Hematopoietic multipotent progenitor cell treated with erythropoietin and hydrocortisone succinate and interleukin-3 and kit ligand, for 15 days (in vitro differentiated cells): ENCODE results near the gene SPSB1.
A peak's percentile ranks its signal among the peaks of the same experiment; 100 is the strongest.

Source experiments
- DNase-seq: peaks from one replicate; pipeline ENCODE4 v3.0.0-alpha.2; 2015; ENCODE audit warnings: low spot score

The SPSB1 gene

DNA sequence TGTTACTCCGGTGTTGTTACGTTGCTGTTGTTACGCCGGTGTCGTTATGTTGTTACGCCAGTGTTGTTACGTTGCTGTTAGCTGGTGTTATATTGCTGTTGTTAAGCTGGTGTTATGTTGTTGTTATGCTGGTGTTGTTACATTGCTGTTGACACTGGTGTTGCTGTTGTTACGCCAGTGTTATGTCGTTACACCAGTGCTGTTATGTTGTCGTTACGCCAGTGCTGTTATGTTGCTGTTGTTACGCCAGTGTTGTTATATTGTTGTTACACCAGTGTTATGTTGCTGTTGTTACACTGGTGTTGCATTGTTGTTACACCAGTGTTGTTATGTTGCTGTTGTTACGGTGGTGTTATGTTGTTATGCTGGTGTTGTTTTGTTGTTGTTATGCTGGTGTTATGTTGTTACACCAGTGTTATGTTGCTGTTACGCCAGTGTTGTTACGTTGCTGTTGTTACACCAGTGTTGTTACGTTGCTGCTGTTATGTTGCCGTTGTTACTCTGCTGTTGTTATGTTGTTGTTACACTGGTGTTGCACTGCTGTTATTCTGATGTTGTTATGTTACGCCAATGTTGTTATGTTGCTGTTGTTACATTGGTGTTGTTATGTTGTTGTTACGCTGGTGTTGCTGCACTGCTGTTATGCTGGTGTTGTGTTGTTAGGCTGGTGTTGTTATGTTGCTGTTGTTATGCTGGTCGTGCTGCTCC, 32.5 kb upstream of the SPSB1 start:
- DNase-seq, result no peak

DNA sequence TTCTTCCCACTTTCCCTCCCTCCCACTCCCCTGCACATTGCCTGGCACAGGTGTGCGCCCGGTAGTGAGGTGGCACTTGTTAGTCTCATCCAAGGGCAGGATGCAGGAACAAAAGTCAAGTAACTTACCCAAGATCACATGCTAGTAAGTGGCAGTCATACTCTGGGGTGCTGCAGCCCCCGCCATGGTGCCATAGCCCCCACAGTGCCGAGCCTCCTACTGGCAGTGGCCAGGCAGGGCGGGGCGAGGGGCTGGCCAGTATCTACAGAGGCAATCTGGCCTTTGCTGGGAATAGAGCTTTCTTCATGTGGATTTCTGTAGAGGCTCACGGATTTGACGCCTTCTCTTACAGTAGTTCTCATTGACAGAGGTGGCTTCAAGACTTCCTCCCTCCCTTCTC, 31.2 kb upstream of the SPSB1 start:
- no peak for DNase-seq

GRCh38 chr1:9262096-9262986, 30.4 kb upstream of the SPSB1 start:
- DNase-seq, result no peak

- DNase-seq, result no peak
Observed at GRCh38 chr1:9263276-9263855, 29.3 kb upstream of the SPSB1 start.

- no peak for DNase-seq
Observed at GRCh38 chr1:9263984-9264872, 28.5 kb upstream of the SPSB1 start.

DNA sequence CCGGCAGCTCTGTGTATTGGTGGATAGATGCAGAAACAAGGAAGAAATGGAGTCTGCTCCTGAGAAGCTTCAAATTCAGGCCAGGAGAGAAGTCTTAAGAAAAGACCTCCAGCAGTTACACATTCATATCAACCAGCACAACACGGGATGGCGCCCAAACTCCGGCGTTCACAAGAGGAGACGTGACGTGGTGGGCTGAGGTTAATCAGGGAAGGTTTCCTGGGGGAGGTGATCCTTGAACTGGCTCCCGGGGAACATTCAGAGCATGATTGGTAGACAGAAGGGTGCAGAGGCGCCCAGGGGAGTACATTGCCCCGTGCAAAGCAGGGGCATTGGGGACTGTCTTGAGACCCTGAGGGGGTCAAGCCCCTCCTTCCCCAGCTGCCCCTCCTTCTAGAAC, 27.7 kb upstream of the SPSB1 start:
- DNase-seq, result no peak

GRCh38 chr1:9265968-9266367, 26.7 kb upstream of the SPSB1 start:
- DNase-seq, result no peak

GRCh38 chr1:9267352-9267686, 25.4 kb upstream of the SPSB1 start:
- DNase-seq, result no peak

DNA sequence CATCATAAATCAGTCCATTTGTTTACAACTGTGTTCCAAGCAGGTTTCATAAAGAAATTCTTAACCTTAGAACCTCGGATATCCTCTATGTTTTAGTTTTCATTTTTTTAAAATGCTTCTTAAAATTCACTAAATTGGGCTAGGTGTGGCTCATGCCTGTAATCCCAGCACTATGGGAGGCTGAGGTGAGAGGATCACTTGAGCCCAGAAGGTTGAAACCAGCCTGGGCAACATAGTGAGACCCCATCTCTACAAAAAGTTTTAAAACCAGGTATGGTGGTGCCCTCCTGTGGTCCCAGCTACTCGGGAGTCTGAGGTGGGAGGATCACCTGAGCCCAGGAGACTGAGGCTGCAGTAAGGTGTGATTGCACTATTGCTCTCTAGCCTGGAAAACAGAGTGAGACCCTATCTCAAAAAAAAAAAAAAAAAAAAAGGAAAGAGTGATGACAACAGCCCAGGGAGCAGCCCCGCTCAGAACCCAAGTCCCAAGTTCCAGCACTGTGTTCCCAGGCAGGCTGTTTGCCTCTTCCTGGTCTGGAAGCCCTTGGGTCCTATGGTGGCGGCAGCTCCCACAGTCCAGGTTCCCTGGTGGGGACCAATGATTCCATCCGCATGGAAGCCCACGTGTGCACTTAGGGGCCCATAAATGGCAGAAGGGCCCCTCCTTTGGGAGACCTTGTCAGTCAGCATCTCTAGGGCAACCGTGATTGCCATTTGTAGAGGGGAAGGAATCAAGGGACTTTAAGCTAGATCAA, 24.7 kb upstream of the SPSB1 start:
- DNase-seq, result no peak

GRCh38 chr1:9269078-9269501, 23.6 kb upstream of the SPSB1 start:
- DNase-seq, result no peak

- no peak for DNase-seq
Observed at GRCh38 chr1:9269721-9270120, 23.0 kb upstream of the SPSB1 start.

DNA sequence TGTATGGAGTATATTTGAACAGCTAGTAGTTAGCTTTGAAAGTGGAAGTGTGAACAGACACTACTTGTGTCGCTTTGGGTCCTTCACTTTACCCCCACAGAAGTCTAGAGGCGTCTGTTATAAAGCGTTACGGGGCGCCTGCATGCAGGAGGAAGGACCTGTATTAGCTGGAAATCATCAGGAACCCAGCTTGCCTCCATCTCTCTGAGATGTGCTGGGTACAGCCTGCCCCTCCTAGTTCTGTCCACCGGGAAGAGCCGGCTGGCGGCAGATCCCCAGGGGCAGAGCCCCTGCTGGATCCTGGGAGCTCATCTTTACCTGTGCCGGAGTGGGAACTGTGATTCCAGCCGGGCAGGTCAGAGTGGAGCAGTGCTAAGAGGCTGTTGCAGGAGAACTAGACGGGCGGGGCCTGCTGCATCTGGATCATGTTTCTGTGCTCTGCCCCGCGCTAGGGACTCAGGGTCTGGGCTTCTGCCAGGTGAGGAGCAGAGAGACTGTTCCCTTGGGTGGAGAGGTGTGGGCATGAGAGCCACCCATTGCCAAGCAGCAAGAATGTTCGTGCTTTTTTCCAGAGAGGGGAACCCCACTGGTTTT, 22.3 kb upstream of the SPSB1 start:
- no peak for DNase-seq

GRCh38 chr1:9271283-9271682, 21.4 kb upstream of the SPSB1 start:
- DNase-seq, result no peak

GRCh38 chr1:9271861-9272595, 20.7 kb upstream of the SPSB1 start:
- DNase-seq, result no peak

- DNase-seq, result no peak
Observed at GRCh38 chr1:9273177-9273576, 19.5 kb upstream of the SPSB1 start.

DNA sequence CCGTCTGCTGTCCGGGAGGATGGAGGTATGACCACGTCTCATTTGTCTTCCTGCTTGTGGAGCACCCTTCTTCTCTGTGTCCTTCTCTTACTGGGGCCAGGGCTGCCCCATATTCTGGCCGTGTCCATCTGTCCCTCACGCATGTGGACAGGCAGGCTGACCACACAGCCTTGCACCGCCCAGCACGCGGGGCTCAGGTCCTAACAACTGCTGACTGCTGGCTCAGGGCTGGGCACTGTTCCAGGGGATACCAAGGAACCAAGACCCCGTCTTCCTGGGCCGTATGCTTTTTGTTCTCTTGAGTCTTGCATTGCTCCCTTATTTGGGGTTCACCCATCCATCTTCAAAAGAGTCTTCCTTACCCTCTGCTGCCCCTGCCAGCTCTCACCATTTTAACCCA, 17.5 kb upstream of the SPSB1 start:
- DNase-seq, result no peak

DNA sequence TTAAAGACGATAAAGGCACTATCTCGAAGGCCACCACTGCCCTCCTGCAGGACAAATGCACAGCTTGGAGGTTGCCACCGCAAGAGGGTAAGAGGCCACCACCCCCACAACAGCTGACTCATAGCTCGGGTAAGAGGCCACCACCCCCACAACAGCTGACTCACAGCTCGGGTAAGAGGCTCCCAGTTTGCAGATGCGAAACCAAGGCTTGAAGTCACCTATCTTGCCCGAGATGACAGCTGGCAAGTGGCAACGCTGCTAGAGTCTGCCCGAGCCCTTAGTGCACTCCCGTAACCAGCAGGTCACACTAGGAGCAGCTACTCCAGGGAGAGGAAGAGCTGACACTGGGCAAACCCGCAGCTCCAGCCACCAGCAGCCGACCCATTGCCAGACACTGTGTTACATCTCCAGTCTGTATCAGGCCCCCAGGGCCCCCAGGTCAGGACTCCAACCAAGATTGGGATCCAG, 17.1 kb upstream of the SPSB1 start:
- DNase-seq, result peak; percentile 74

DNA sequence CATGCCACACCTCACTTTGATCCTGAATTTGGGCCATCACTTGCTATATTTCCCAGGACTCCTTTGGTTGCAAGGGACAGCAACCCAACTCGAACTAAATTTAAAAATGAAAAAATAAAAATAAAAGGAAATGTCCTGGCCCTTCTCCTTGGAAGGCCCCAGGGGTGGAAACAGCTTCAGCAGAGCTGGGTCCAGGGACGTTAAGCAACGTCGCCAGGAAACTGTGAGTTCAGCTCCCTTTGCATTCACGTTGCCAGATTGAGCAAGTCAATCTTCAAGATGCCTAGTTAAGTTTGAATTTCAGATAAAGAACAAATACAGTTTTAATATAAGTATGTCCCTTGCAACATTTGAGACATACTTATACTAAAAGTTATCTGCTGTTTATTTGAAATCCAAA, 14.6 kb upstream of the SPSB1 start:
- no peak for DNase-seq

GRCh38 chr1:9278585-9279153, 14.0 kb upstream of the SPSB1 start:
- no peak for DNase-seq
